GM18505 (cell line): ENCODE results near the gene TNNC2.
"Not testable (repeated sequence)": the region's sequence is repeated elsewhere in the genome, so short reads cannot be mapped to it uniquely, and the experiment has no call there.

Experiments
- ATAC-seq: cut with Tn5 transposase; IDR thresholded peaks from one replicate; pipeline ENCODE4 v1.9.1; 2021; ENCODE audit not compliant: unreplicated experiment
- POLR2A ChIP-seq: IDR thresholded peaks from 4 replicates; pipeline ENCODE4 v1.6.1; 2011; ENCODE audit warnings: borderline replicate concordance; ENCODE audit not compliant: insufficient read depth, insufficient read length; ENCODE audit errors: extremely low read depth

The TNNC2 gene

DNA sequence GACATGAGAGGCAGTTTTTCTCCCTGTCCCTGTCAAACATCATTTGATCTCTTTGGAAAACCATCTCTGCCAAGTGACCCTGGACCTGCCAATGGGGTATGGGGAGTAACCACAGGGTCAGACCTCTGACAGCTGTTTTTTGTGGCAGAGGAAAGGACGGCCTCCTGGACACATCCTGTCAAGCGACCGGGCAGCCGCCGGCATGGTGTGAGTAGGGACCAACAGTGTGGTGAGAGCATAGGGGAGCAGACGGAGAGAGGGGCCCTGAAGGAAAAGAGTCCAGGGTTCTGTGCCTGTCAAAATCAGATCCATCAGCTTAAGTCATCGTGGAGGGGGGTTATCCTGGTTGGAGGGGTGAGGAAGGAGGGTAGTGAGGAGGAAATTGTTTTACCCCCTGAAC, 25.3 kb downstream of the TNNC2 start:
- ATAC-seq = no peak
- TF ChIP-seq POLR2A = no peak

DNA sequence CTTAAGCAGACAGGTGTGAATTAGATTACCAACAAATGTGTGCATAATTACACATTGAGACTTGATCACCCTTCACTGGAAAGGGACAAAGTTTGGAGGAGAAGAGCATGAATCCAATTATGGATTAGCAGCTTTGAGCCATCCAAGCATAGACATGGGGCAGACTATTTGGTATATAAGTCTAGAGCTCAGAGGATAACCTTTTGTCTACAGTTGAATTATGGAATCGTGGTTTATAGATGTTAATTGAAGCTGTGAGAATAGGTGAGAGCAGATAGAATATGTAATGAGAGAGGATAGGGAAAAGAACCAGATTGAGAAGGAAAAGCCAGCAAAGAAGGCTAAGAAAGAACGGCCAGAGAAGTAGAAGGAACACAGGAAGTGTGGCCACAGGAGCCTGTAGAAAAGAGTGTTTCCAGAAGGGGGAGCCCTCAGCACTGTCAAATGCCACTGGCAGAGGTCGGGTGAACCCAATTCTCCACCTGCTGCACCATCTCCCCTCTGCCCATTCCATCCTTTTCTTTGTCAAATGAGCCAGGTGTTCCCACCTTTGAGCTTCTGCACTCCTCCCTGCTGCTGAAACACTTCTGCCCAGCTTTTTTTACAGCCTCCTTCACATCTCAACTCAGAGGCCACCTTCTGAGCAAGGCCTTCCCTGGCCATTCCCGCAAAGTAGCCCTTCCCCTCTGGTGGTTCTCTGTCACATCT, 28.0 kb downstream of the TNNC2 start:
- ATAC-seq = no peak

DNA sequence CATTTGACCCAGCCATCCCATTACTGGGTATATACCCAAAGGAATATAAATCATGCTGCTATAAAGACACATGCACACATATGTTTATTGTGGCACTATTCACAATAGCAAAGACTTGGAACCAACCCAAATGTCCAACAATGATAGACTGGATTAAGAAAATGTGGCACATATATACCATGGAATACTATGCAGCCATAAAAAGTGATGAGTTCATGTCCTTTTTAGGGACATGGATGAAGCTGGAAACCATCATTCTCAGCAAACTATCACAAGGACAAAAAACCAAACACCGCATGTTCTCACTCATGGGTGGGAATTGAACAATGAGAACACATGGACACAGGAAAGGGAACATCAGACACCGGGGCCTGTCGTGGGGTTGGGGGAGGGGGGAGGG, 29.2 kb downstream of the TNNC2 start:
- ATAC-seq = not testable (repeated sequence)

More for the DNA sequence above, 28.0 kb downstream of the TNNC2 start:
- no peak for TF ChIP-seq POLR2A

DNA sequence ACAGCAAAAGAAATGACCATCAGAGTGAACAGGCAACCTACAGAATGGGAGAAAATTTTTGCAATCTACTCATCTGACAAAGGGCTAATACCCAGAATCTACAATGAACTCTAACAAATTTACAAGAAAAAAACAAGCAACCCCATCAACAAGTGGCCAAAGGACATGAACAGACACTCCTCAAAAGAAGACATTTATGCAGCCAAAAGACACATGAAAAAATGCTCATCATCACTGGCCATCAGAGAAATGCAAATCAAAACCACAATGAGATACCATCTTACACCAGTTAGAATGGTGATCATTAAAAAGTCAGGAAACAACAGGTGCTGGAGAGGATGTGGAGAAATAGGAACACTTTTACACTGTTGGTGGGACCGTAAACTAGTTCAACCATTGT, 29.6 kb downstream of the TNNC2 start:
- not testable (repeated sequence) for ATAC-seq

DNA sequence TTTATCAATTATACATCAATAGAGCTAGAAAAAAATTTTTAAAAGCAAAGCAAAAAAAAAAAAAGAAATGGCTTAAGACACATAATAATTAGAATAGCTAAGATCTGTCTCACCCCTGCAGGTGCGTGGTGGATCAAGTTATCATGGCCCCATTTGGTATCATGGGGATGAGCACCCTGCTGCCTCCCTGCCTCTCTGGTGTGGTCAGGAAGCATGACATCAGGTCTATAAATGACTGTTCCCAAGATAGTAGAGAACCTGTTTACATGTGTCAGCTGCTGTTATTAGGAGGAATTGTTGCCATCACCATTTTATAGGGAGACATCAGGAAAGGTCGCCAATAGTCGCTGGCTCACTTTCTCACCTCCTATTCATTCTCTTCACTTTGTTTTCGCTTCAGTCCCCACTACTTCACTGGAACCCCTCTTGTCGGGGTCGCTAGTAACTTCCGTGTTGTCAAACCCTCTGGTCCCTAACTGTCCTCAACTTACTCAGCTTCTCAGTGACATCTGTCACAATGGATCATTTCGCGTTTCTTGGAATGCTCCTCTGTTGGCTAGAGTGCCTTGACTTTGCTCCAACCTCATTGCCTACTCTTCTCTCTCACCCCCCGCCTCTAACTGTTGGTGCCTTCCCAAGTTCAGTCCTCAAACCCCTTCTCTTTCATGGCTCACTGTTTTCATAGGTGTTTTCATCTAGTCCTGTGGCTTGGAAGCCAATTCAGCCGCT, 30.6 kb downstream of the TNNC2 start:
- TF ChIP-seq POLR2A = no peak
- ATAC-seq = no peak

DNA sequence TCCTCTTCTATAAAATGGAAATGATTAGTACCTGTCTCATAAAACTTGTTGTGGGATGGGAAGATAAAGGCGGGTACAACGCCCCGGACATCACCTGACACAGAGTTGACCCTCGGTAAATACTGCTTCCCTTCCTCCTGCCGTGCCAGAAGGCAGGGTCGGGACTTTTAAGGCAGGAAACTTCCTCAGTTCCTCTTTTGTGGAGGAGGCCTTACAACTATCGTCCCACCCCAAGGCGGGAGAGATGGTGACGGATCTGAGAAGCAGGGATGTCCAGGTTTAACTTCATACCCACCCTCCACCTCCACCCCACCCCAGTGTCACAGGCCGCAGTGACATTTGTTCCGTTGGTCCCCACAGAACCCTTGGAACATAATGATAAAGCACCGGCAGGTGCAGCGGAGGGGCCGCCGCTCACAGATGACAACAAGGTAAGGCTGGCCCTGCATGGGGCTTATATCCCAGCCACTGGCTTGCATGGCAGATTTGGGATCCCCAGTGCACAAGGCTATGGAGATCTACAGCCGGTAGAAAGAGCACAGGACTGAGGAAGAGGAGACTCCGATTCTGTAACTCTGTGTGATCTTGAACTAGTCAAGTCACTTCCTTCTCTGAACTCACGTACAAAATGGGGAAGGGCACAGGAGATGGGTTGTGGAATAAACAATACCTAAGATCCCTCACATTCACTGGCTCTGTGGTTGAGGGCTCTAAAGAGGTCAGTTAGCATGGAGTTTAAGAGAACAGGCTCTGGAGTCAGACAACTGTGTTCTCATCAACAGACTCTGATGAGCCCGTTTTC, 34.6 kb downstream of the TNNC2 start:
- no peak for TF ChIP-seq POLR2A
- ATAC-seq = no peak

DNA sequence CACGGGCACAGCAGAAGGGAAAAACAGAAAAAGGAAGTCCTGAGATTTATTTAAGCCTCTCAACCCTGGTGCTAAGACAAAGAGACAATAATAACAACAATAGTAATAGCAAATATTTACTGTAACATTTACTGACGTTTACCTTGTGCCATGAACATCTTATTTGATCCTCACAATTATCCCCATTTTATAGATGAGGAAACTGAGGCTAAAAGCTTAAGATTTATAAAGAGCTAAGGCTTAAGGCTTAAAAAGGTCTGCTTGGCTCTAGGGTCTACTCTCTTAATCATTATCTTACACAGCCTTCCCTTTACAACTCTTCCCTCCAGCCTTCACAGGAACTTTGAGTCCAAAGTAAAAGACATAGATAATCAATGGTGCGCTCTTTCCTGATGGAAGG, 38.8 kb downstream of the TNNC2 start:
- no peak for TF ChIP-seq POLR2A

DNA sequence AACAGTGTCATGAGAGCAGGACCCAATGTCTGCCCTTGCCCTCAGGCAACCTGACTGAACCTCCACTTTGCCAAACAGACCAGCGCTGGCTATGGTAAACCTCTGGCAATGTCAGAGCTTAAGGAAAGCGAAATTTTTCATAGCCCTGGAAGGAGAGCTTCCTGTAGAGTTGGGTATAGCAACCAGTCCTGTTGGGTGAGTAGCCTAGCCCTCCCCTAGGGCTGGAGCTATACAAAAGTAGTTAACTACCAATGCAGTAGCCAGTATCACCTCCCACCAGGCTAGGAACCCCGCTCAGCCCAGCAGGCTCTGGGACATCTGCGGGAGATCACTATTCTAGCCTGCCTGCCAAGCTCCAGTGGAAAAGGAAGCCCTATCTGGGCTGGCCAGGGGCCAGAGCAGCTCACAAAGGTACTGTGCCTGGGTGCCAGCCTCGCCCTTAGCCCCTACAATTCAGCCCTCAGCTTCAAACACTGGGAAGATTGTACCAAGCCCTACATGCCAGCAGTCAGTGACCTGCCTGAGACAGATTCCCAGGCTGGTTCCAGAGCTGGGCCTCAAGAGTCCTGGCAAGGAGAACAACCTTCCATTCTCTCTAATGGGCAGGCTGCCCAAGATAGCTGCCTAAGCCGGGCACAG, 43.3 kb downstream of the TNNC2 start:
- no peak for TF ChIP-seq POLR2A
- ATAC-seq = no peak

More for the DNA sequence above, 38.8 kb downstream of the TNNC2 start:
- ATAC-seq = no peak

DNA sequence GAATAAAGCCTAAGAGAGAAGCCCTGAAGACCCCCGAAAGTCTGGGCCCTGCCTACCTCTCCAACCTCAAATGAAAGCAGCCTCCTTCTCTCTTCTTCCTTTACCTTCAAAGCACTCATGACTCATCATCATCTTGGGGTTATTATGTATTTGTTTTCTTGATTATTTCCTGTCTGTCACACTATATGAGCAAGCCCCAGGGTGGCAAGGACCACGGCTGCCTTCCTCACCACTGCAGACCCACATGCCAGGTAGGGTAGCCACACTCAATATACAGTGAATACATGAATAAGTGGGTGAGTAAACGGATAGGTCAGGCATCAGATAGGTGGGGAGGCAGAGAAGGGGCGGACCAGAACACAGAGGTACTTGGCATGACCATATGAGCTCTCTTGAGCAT, 44.2 kb downstream of the TNNC2 start:
- no peak for TF ChIP-seq POLR2A
- ATAC-seq = no peak

DNA sequence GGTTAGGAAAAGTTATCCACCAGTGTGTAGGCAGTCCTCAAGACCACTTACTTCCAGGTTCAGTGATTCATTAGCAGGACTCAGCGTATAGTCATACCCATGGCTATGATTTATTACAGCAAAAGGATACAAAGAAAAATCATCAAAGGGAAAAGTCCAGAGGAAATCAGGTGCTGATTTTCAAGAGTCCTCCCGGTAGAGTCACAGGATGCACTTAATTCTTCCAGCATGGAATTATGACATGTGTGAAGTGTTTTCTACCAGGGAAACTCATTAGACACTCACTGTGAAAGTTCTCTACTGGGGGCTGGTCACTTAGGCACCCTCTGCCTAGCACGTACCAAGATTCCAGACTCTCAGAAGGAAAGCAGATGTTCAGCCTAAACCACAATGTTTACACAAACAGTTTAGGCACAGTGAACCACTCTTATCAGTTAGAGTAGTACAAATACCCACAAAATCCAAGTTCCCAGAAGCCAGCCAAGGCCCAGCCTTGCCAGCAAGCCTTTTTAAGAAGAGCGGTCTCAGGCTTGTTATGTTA, 45.7 kb downstream of the TNNC2 start:
- ATAC-seq = no peak
- TF ChIP-seq POLR2A = no peak

DNA sequence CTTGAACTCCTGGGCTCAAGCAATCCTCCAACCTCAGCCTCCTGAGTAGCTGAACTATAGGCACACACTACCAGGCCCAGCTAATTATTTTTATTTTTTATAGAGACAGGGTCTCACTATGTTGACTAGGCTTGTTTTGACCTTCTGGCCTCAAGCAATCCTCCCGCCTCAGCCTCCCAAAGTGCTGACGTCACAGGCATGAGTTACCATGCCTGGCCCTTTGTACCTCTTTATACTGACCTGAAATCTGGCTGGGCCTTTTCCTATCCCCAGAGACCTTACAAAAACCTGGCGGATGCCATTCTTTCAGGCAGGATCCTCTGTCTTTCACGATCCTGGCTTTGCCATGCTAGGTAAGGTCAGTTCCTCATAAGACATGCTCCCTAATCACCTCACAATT, 47.0 kb downstream of the TNNC2 start:
- no peak for TF ChIP-seq POLR2A
- no peak for ATAC-seq

DNA sequence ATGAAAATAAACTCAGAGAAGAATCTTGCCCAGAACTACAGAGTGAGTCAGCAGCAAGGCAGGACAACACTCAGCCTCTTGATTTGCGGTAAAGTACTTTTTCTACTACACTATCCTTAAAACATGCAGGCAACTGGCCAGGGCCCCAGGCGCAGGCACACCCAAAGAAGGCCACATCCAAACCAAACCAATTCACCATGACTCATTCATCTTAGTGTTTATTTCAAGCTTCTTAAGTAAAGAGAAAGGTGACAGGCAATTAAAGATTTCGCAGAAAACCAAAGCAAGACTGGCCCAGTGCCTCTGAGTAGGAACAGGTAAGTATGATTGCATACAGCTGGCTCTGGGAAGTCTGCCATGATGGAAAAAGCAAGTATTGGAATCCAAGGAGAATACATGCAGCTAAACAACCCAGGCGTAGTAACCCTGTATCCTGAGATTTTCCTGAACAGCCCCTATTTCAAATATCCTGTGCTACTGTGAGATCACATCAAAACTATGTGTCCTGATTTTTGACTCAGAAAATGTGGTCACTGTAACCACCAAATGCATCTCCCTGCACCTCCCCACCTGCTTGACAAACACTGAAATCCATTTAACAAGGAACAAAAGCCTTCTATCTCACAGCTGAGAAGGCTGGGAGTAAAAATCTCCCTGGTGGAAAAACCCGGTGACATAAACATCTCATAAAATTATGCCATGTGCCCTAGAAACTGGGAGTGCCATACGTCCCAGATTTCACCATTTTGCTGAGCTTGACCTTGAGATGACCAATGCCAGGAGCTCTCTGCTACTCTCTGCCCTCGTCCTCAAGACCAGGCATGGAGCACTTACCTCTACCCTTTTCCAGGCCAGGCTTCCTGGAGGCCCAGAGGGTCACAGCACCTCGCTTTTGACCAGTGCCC, 47.8 kb downstream of the TNNC2 start:
- no peak for ATAC-seq

More for the DNA sequence above, 47.8 kb downstream of the TNNC2 start:
- TF ChIP-seq POLR2A = no peak
